OCI-LY1 (cell line): ENCODE data around the gene GRK5.

ENCODE experiments used
- H2AFZ ChIP-seq: fragments of 200-600 bp; sonication (generic), shearing (Covaris generic); 2 replicates; pipeline ENCODE4 v1.6.0; 2014; ENCODE audit warnings: antibody characterized with exemption, mild to moderate bottlenecking, low read length
- H3F3A ChIP-seq: fragments of 200-600 bp; sonication (generic), shearing (Covaris generic); 2 replicates; pipeline ENCODE4 v1.6.0; 2014; ENCODE audit warnings: mild to moderate bottlenecking, antibody characterized with exemption, low read length, moderate library complexity; ENCODE audit not compliant: insufficient read depth
- H3K27ac ChIP-seq: fragments of 200-600 bp; sonication (generic); 2 replicates; pipeline ENCODE4 v1.5.1; 2014; ENCODE audit warnings: low read length, mixed run types, mild to moderate bottlenecking, low read depth; ENCODE audit not compliant: poor library complexity, severe bottlenecking
- H3K27me3 ChIP-seq: fragments of 200-600 bp; sonication (generic); 2 replicates; pipeline ENCODE4 v1.6.0; 2014; ENCODE audit warnings: antibody characterized with exemption, mild to moderate bottlenecking, low read length, moderate library complexity; ENCODE audit not compliant: insufficient read depth
- H3K36me3 ChIP-seq: fragments of 200-600 bp; sonication (generic); 2 replicates; pipeline ENCODE4 v1.6.1; 2014; ENCODE audit warnings: mild to moderate bottlenecking, antibody characterized with exemption, low read length, moderate library complexity, mixed read lengths; ENCODE audit not compliant: insufficient read depth
- H3K4me1 ChIP-seq: fragments of 200-600 bp; sonication (generic); 2 replicates; pipeline ENCODE4 v1.5.1; 2014; ENCODE audit warnings: mild to moderate bottlenecking, low read length, moderate library complexity; ENCODE audit not compliant: insufficient read depth, severe bottlenecking
- H3K4me2 ChIP-seq: fragments of 200-600 bp; sonication (generic), shearing (Covaris generic); 2 replicates; pipeline ENCODE4 v1.6.1; 2014; ENCODE audit warnings: low read length
- H3K4me3 ChIP-seq: fragments of 200-600 bp; sonication (generic); 2 replicates; pipeline ENCODE4 v1.5.1; 2014; ENCODE audit warnings: low read length, low read depth, mild to moderate bottlenecking, mixed read lengths; ENCODE audit not compliant: poor library complexity, severe bottlenecking
- H3K79me2 ChIP-seq: fragments of 200-600 bp; shearing (Covaris generic); 2 replicates; pipeline ENCODE4 v1.6.1; 2016; ENCODE audit warnings: mixed run types, low read length, mixed read lengths; ENCODE audit not compliant: insufficient read depth
- H3K9ac ChIP-seq: fragments of 200-600 bp; sonication (generic), shearing (Covaris generic); 2 replicates; pipeline ENCODE4 v1.6.1; 2014; ENCODE audit warnings: mild to moderate bottlenecking, low read length, mixed read lengths
- H3K9me2 ChIP-seq: fragments of 200-600 bp; sonication (generic), shearing (Covaris generic); 2 replicates; pipeline ENCODE4 v1.6.1; 2014; ENCODE audit warnings: low read depth, mild to moderate bottlenecking, low read length, mixed read lengths
- H3K9me3 ChIP-seq: fragments of 200-600 bp; shearing (Covaris generic); 2 replicates; pipeline ENCODE4 v1.6.1; 2014; ENCODE audit warnings: low read length, mixed read lengths
- H4K20me1 ChIP-seq: fragments of 200-600 bp; sonication (generic), shearing (Covaris generic); 2 replicates; pipeline ENCODE4 v1.6.0; 2016; ENCODE audit warnings: mild to moderate bottlenecking, low read length; ENCODE audit not compliant: insufficient read depth
- CTCF ChIP-seq: fragments of 200-600 bp; sonication (generic), shearing (Covaris generic); IDR thresholded peaks from 2 replicates; pipeline ENCODE4 v1.5.1; 2017; ENCODE audit warnings: mild to moderate bottlenecking, antibody characterized with exemption, low read length, moderate library complexity, mixed read lengths
- EZH2 ChIP-seq: fragments of 200-600 bp; sonication (generic), shearing (Covaris generic); IDR thresholded peaks from 2 replicates; pipeline ENCODE4 v1.8.0; 2017; ENCODE audit warnings: borderline replicate concordance, mixed run types, mild to moderate bottlenecking, antibody characterized with exemption, low read length, moderate library complexity, mixed read lengths

GRK5 gene

GRCh38 chr10:119361037-119361436 lies 153.7 kb downstream of the GRK5 start:
- H3K9ac ChIP-seq: no peak overlapping the region
- H4K20me1 ChIP-seq: no peaks in the 10 kb centered on the region
- H3K4me2 ChIP-seq: no peak overlapping the region
- H2AFZ ChIP-seq: no peak overlapping the region
- no peak overlapping the region for H3K27ac ChIP-seq
- H3K36me3 ChIP-seq: no peaks in the 10 kb centered on the region
- H3K9me2 ChIP-seq: no peaks in the 10 kb centered on the region
- H3K79me2 ChIP-seq: no peaks in the 10 kb centered on the region
- no peak overlapping the region for H3K4me3 ChIP-seq
- H3K9me3 ChIP-seq: peaks cover 8% of the 10 kb centered on the region
- H3K4me1 ChIP-seq: no peaks in the 10 kb centered on the region
- no peaks in the 10 kb centered on the region for H3F3A ChIP-seq
- TF ChIP-seq EZH2: no peak
- no peak for TF ChIP-seq CTCF
- H3K27me3 ChIP-seq: no peaks in the 10 kb centered on the region; the same call in 1 of the 2 replicates

GRCh38 chr10:119362122-119362521 lies 154.8 kb downstream of the GRK5 start:
- Histone ChIP-seq H2AFZ (no peak overlapping the region), H3K79me2 (no peaks in the 10 kb centered on the region), H3K27me3 (no peaks in the 10 kb centered on the region; the same call in 1 of the 2 replicates), H3K4me3 (no peak overlapping the region), H3K9me2 (no peaks in the 10 kb centered on the region), H3K36me3 (no peaks in the 10 kb centered on the region), H3K4me2 (no peak overlapping the region), H3K4me1 (no peaks in the 10 kb centered on the region), H4K20me1 (no peaks in the 10 kb centered on the region), H3K27ac (no peak overlapping the region), H3K9me3 (no peaks in the 10 kb centered on the region), H3K9ac (no peak overlapping the region), H3F3A (no peaks in the 10 kb centered on the region)
- no peak for TF ChIP-seq CTCF
- no peak for TF ChIP-seq EZH2

GRCh38 chr10:119364645-119365600 lies 157.6 kb downstream of the GRK5 start:
- Histone ChIP-seq H3K4me1 (peaks cover 15% of the 10 kb centered on the region), H2AFZ (no peak overlapping the region), H3F3A (no peaks in the 10 kb centered on the region)

More at GRCh38 chr10:119364645-119365600, 157.6 kb downstream of the GRK5 start:
- Histone ChIP-seq H3K79me2 (no peaks in the 10 kb centered on the region), H3K9me2 (no peaks in the 10 kb centered on the region), H4K20me1 (no peaks in the 10 kb centered on the region), H3K27ac (no peak overlapping the region), H3K4me3 (no peak overlapping the region), H3K27me3 (no peaks in the 10 kb centered on the region; the same call in 1 of the 2 replicates), H3K4me2 (no peak overlapping the region), H3K36me3 (no peaks in the 10 kb centered on the region), H3K9me3 (no peaks in the 10 kb centered on the region), H3K9ac (no peak overlapping the region)
- TF ChIP-seq CTCF (no peak; the same call in 1 of the 2 replicates), EZH2 (no peak)
